HEK293T (cell line): ENCODE results near the gene GALC.

Source experiments
- ARNT ChIP-seq: fragments of 450-650 bp; IDR thresholded peaks from 2 replicates; pipeline ENCODE4 v1.6.1; 2017; ENCODE audit warnings: mild to moderate bottlenecking
- CTBP1 ChIP-seq: fragments of 450-650 bp; IDR thresholded peaks from 2 replicates; pipeline ENCODE4 v1.6.1; 2016; ENCODE audit warnings: borderline replicate concordance
- FOXK2 ChIP-seq: fragments of 450-650 bp; IDR thresholded peaks from 2 replicates; pipeline ENCODE4 v1.6.1; 2016; ENCODE audit warnings: mild to moderate bottlenecking
- NFRKB ChIP-seq: fragments of 450-650 bp; IDR thresholded peaks from 2 replicates; pipeline ENCODE4 v1.6.1; 2016; ENCODE audit warnings: mild to moderate bottlenecking, moderate library complexity
- SUZ12 ChIP-seq: fragments of 450-650 bp; IDR thresholded peaks from 2 replicates; pipeline ENCODE4 v1.6.1; 2016; ENCODE audit warnings: mild to moderate bottlenecking
- TARDBP ChIP-seq: fragments of 450-650 bp; IDR thresholded peaks from 2 replicates; pipeline ENCODE4 v1.6.1; 2016

DNA sequence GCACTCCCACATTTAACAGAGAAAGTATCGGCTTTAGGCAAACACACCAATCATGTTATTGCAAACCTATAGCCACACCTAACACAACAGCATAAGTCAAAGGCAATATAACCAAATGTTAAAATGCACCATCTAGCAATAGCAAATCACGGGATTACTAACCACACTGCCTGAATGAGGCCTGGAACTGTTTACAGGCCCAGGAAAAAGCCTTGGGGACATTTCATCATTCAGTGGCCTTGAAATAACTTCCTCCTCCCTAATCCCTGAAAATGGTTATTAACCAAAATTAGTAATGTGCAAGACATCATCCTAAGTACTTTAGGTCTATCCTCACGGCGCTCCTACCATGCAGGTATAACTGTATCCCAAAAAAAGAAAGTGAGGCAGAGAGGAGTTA, 2.3 kb downstream of the GALC start:
- TF ChIP-seq SUZ12 (no peak), TARDBP (no peak), ARNT (no peak), CTBP1 (no peak), FOXK2 (no peak), NFRKB (no peak)
